Thyroid gland (tissue), 4 donors: ENCODE data around the gene PPARGC1A. TPM values are rescaled to one million over a fixed set of nuclear protein-coding genes. Genes with fewer than 3 reads are reported as not detected.

ENCODE experiments used
- DNase-seq, 2 donors: peaks; one replicate each; pipeline ENCODE4 v3.0.0-alpha.2; 2019
- H3K27ac ChIP-seq, 3 donors: fragments of 200-600 bp; sonication (generic); 1 replicate in 2 of 3; 2 replicates in 1 of 3; pipeline ENCODE4 v1.5.1; 2016 to 2019; ENCODE audit warnings: mild to moderate bottlenecking in 1 of 3, moderate library complexity in 1 of 3
- H3K27me3 ChIP-seq: fragments of 200-600 bp; sonication (generic); one replicate; pipeline ENCODE4 v1.5.1; 2019
- H3K36me3 ChIP-seq, 2 donors: fragments of 200-600 bp; sonication (generic); one replicate each; pipeline ENCODE4 v1.5.1; 2016 to 2019
- H3K4me1 ChIP-seq, 2 donors: fragments of 200-600 bp; sonication (generic); one replicate each; pipeline ENCODE4 v1.5.1; 2017 to 2019
- H3K4me3 ChIP-seq, 3 donors: fragments of 200-600 bp; sonication (generic); replicated peaks in 1 of 3; 1 replicate in 2 of 3; 2 replicates in 1 of 3; pipeline ENCODE4 v1.5.1; 2016; ENCODE audit warnings: mild to moderate bottlenecking in 1 of 3
- H3K9me3 ChIP-seq: fragments of 200-600 bp; sonication (generic); one replicate; pipeline ENCODE4 v1.5.1; 2017
- CTCF ChIP-seq, 6 experiments: fragments of 200-600 bp in 3 of 6; fragments of 450-650 bp in 3 of 6; sonication (generic) in 3 of 6; IDR thresholded peaks; one replicate each; pipeline ENCODE4 v1.5.1; 2016 to 2019; ENCODE audit warnings: antibody characterized with exemption in 6 of 6, mild to moderate bottlenecking in 2 of 6, inconsistent platforms in 1 of 6, moderate library complexity in 1 of 6
- POLR2A ChIP-seq, 2 donors: fragments of 450-650 bp; IDR thresholded peaks; one replicate each; pipeline ENCODE4 v1.6.1; 2017; ENCODE audit warnings: antibody characterized with exemption in 2 of 2, mild to moderate bottlenecking in 2 of 2, moderate library complexity in 1 of 2
- WGBS, 2 donors: methylation state at CpG; one replicate each; pipeline ENCODE4 v1.1.5; 2017; 5-methylcytosine and 5-hydroxymethylcytosine counted together
- intact Hi-C: fragments of 100-400 bp; cut with DNase I; formaldehyde crosslinking; loops from one replicate; pipeline ENCODE4 v1.15.1; 2023
- total RNA-seq, 4 donors: library from RNA; depleted of rRNA; stranded (reverse); fragments of >200 nt; gene quantifications; one replicate each; pipeline ENCODE4 v1.2.3, GENCODE V29; 2016

Gene PPARGC1A
- total RNA-seq, 4 donors from 2014 or later: 58.5 to 128 (median 96.2) TPM

GRCh38 chr4:23805450-23805851 is 84.4 kb downstream of the PPARGC1A start:
- DNase-seq: peak; percentile 30 to 59
- peak overlapping the region; percentile 2 to 68 (median 60) for H3K27ac ChIP-seq
- intact Hi-C loops: no loop called here
- peaks cover 6 to 12% of the 10 kb centered on the region in 2 donors for H3K36me3 ChIP-seq
- 31 to 41% methylated on average over 5 of the region's 5 CpGs for WGBS, 2 donors
- no peaks in the 10 kb centered on the region for H3K27me3 ChIP-seq
- H3K4me1 ChIP-seq: peaks cover 0 to 6% of the 10 kb centered on the region in 2 donors
- TF ChIP-seq POLR2A (IDR thresholded peaks at IDR 0.05) (no peak), CTCF (IDR thresholded peaks at IDR 0.05) (no peak)
- no peak overlapping the region for H3K4me3 ChIP-seq
- no peaks in the 10 kb centered on the region for H3K9me3 ChIP-seq

- no peak overlapping the region for H3K27ac ChIP-seq
- WGBS, 2 donors: 68 to 69% methylated on average over 5 of the region's 5 CpGs
- peak; percentile 45 to 62 for DNase-seq
These were observed 100.1 kb downstream of the PPARGC1A start for GRCh38 chr4:23789762-23790161.

GRCh38 chr4:23788460-23788859 is 101.4 kb downstream of the PPARGC1A start:
- intact Hi-C loops: no loop called here
- 65 to 72% methylated on average over 5 of the region's 5 CpGs for WGBS, 2 donors
- Histone ChIP-seq H3K9me3 (no peaks in the 10 kb centered on the region), H3K4me1 (no peaks in the 10 kb centered on the region), H3K27ac (no peak overlapping the region), H3K36me3 (no peaks in the 10 kb centered on the region), H3K27me3 (no peaks in the 10 kb centered on the region), H3K4me3 (no peak overlapping the region)
- DNase-seq: no peak
- no peak for TF ChIP-seq POLR2A (IDR thresholded peaks at IDR 0.05)
- no peak for TF ChIP-seq CTCF (IDR thresholded peaks at IDR 0.05)

More at GRCh38 chr4:23789762-23790161, 100.1 kb downstream of the PPARGC1A start:
- intact Hi-C loops: no loop called here
- no peaks in the 10 kb centered on the region for H3K9me3 ChIP-seq
- H3K36me3 ChIP-seq: peaks cover 0 to under 1% of the 10 kb centered on the region in 2 donors
- no peak overlapping the region for H3K4me3 ChIP-seq
- H3K4me1 ChIP-seq: no peaks in the 10 kb centered on the region
- no peaks in the 10 kb centered on the region for H3K27me3 ChIP-seq
- TF ChIP-seq POLR2A (IDR thresholded peaks at IDR 0.05) (no peak), CTCF (IDR thresholded peaks at IDR 0.05) (no peak)

GRCh38 chr4:23788027-23788426 is 101.8 kb downstream of the PPARGC1A start:
- Histone ChIP-seq H3K27ac (no peak overlapping the region), H3K9me3 (no peaks in the 10 kb centered on the region), H3K4me1 (no peaks in the 10 kb centered on the region), H3K27me3 (no peaks in the 10 kb centered on the region), H3K36me3 (no peaks in the 10 kb centered on the region), H3K4me3 (no peak overlapping the region)
- no peak for DNase-seq
- 93% methylated on average over 3 of the region's 3 CpGs for WGBS, 2 donors
- TF ChIP-seq CTCF (IDR thresholded peaks at IDR 0.05) (no peak), POLR2A (IDR thresholded peaks at IDR 0.05) (no peak)
- intact Hi-C loops: no loop called here

GRCh38 chr4:23782778-23783437 is 106.9 kb downstream of the PPARGC1A start:
- H3K4me1 ChIP-seq: no peaks in the 10 kb centered on the region
- 67 to 78% methylated on average over 6 of the region's 6 CpGs for WGBS, 2 donors
- H3K27me3 ChIP-seq: no peaks in the 10 kb centered on the region
- DNase-seq: no peak
- no peaks in the 10 kb centered on the region for H3K36me3 ChIP-seq
- intact Hi-C loops: no loop called here
- no peak overlapping the region for H3K4me3 ChIP-seq
- H3K27ac ChIP-seq: no peak overlapping the region
- TF ChIP-seq CTCF (IDR thresholded peaks at IDR 0.05) (no peak), POLR2A (IDR thresholded peaks at IDR 0.05) (no peak)
- H3K9me3 ChIP-seq: no peaks in the 10 kb centered on the region
